DND-41 (cell line): Measurements from ENCODE around the gene TTBK2.

Experiments used
- EZH2 ChIP-seq: IDR thresholded peaks from 3 replicates; pipeline ENCODE4 v1.6.1; 2012; ENCODE audit warnings: borderline replicate concordance, low read depth, mild to moderate bottlenecking, moderate library complexity, low read length, inconsistent platforms; ENCODE audit not compliant: severe bottlenecking
- TF ChIP-seq, protein P1 (sequence below): IDR thresholded peaks from 2 replicates; pipeline ENCODE4 v1.5.1; 2012; ENCODE audit warnings: borderline replicate concordance, low read length, moderate library complexity, mild to moderate bottlenecking; ENCODE audit not compliant: poor library complexity, severe bottlenecking; ENCODE audit errors: extremely low read depth

DNA sequence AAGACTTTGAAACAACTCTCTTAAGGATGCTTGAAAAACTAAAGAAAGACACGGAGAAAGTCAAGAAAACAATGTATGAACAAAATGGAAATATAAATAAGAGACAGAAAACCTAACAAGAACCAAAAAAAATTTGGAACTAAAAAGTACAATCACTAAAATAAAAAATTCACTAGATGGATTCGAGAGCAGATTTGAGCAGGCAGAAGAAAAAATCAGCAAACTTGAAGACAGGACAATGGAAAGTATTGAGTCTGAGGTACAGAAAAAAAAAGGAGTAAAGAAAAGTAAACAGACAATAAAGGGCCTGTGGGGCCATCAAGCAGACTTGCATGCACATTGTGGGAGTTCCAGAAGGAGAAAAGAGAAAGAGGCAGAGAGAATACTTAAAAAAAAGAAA, 170.3 kb downstream of the TTBK2 start:
- TF ChIP-seq, protein P1, sequence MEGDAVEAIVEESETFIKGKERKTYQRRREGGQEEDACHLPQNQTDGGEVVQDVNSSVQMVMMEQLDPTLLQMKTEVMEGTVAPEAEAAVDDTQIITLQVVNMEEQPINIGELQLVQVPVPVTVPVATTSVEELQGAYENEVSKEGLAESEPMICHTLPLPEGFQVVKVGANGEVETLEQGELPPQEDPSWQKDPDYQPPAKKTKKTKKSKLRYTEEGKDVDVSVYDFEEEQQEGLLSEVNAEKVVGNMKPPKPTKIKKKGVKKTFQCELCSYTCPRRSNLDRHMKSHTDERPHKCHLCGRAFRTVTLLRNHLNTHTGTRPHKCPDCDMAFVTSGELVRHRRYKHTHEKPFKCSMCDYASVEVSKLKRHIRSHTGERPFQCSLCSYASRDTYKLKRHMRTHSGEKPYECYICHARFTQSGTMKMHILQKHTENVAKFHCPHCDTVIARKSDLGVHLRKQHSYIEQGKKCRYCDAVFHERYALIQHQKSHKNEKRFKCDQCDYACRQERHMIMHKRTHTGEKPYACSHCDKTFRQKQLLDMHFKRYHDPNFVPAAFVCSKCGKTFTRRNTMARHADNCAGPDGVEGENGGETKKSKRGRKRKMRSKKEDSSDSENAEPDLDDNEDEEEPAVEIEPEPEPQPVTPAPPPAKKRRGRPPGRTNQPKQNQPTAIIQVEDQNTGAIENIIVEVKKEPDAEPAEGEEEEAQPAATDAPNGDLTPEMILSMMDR: no peak
- no peak for TF ChIP-seq EZH2
